Epithelial cell of proximal tubule (primary cell): ENCODE data around the gene IRGC. TPM values are rescaled to one million over a fixed set of nuclear protein-coding genes. Genes with fewer than 3 reads are reported as not detected.

Experiments
- DNase-seq: peaks from one replicate; pipeline ENCODE4 v3.0.0-alpha.2; 2011; ENCODE audit warnings: low read depth
- H3K4me3 ChIP-seq: 2 replicates; pipeline ENCODE4 v1.5.1; 2011; ENCODE audit warnings: low read depth, mild to moderate bottlenecking, low read length
- CTCF ChIP-seq: conservative IDR thresholded peaks from 2 replicates; pipeline ENCODE4 v1.5.1; 2012; ENCODE audit warnings: low read depth, mild to moderate bottlenecking, low read length
- total RNA-seq: library from RNA; depleted of rRNA; stranded (reverse); fragments of >200 nt; gene quantifications from 2 replicates; pipeline ENCODE4 v1.2.3, GENCODE V29; 2015

IRGC gene
- total RNA-seq, 1 donor from 2014 or later = not detected

GRCh38 chr19:43767316-43767715, 51.4 kb downstream of the IRGC start:
- no peak for DNase-seq
- no peak overlapping the region for H3K4me3 ChIP-seq
- TF ChIP-seq CTCF = no peak

- DNase-seq = no peak
- no peak for TF ChIP-seq CTCF
- H3K4me3 ChIP-seq = no peak overlapping the region
Measured at GRCh38 chr19:43767818-43768217, 51.9 kb downstream of the IRGC start.

GRCh38 chr19:43768273-43769050, 52.6 kb downstream of the IRGC start:
- no peak for TF ChIP-seq CTCF
- H3K4me3 ChIP-seq = no peak overlapping the region
- no peak for DNase-seq

GRCh38 chr19:43769256-43769655, 53.4 kb downstream of the IRGC start:
- DNase-seq = no peak
- no peak for TF ChIP-seq CTCF
- H3K4me3 ChIP-seq = no peak overlapping the region

Other genes with a start within 250 kb of the IRGC start
- gene PHLDB3, start 211.3 kb upstream of the IRGC start, total RNA-seq = 6.0 and 15.8 TPM in 2 replicates
- 55.9 and 76.0 TPM in 2 replicates for gene ETHE1, start 188.9 kb upstream of the IRGC start, total RNA-seq
- gene ZNF575, start 182.9 kb upstream of the IRGC start, total RNA-seq = not detected in 2 replicates
- gene XRCC1, start 140.5 kb upstream of the IRGC start, total RNA-seq = 31.4 and 42.9 TPM in 2 replicates
- 0.43 and 2.3 TPM in 2 replicates for gene PINLYP, start 140.3 kb upstream of the IRGC start, total RNA-seq
- 20.8 and 21.3 TPM in 2 replicates for gene IRGQ, start 119.9 kb upstream of the IRGC start, total RNA-seq
- 6.9 and 10.9 TPM in 2 replicates for gene ZNF576, start 119.5 kb upstream of the IRGC start, total RNA-seq
- 0.12 TPM in 1 of 2 replicates, not detected in the other for gene SRRM5, start 104.0 kb upstream of the IRGC start, total RNA-seq
- gene ZNF428, start 96.4 kb upstream of the IRGC start, total RNA-seq = 36.7 and 60.7 TPM in 2 replicates
- gene CADM4, start 76.2 kb upstream of the IRGC start, total RNA-seq = 7.7 and 16.4 TPM in 2 replicates
- gene PLAUR, start 45.9 kb upstream of the IRGC start, total RNA-seq = 150 and 335 TPM in 2 replicates
- 15.8 and 29.9 TPM in 2 replicates for gene SMG9, start 38.9 kb downstream of the IRGC start, total RNA-seq
- gene KCNN4, start 64.9 kb downstream of the IRGC start, total RNA-seq = 8.3 and 11.6 TPM in 2 replicates
- gene LYPD5, start 86.4 kb downstream of the IRGC start, total RNA-seq = 1.2 TPM in 1 of 2 replicates, not detected in the other
- 2.9 and 3.5 TPM in 2 replicates for gene ZNF283, start 111.2 kb downstream of the IRGC start, total RNA-seq
- 1.2 and 1.5 TPM in 2 replicates for gene ZNF404, start 167.9 kb downstream of the IRGC start, total RNA-seq
- gene ZNF45, start 219.2 kb downstream of the IRGC start, total RNA-seq = 3.3 and 4.8 TPM in 2 replicates
- 2.5 and 5.6 TPM in 2 replicates for gene ZNF221, start 235.2 kb downstream of the IRGC start, total RNA-seq